ENCODE data around the gene CSF2.

GRCh38 chr5:132050661-132051552, 22.7 kb upstream of the CSF2 start:
- TF ChIP-seq, protein P1, sequence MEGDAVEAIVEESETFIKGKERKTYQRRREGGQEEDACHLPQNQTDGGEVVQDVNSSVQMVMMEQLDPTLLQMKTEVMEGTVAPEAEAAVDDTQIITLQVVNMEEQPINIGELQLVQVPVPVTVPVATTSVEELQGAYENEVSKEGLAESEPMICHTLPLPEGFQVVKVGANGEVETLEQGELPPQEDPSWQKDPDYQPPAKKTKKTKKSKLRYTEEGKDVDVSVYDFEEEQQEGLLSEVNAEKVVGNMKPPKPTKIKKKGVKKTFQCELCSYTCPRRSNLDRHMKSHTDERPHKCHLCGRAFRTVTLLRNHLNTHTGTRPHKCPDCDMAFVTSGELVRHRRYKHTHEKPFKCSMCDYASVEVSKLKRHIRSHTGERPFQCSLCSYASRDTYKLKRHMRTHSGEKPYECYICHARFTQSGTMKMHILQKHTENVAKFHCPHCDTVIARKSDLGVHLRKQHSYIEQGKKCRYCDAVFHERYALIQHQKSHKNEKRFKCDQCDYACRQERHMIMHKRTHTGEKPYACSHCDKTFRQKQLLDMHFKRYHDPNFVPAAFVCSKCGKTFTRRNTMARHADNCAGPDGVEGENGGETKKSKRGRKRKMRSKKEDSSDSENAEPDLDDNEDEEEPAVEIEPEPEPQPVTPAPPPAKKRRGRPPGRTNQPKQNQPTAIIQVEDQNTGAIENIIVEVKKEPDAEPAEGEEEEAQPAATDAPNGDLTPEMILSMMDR (IDR thresholded peaks at IDR 0.05) = no peak
- no peak for TF ChIP-seq POLR2AphosphoS5 (IDR thresholded peaks at IDR 0.05)

All from esophagus muscularis mucosa (tissue), 3 donors.